ENCODE measurements around the gene SEC31A.

The SEC31A gene

GRCh38 chr4:82801910-82802521 lies 88.9 kb downstream of the SEC31A start:
- peak; percentile 63 for TF ChIP-seq CTCF (conservative IDR thresholded peaks at IDR 0.05; ENCODE audit: control insufficient read depth, insufficient read depth, low read depth, low read length)
- DNase-seq (ENCODE audit: low read depth) = peak; percentile 54
- H3K4me3 ChIP-seq (ENCODE audit: control insufficient read depth, low read depth, low read length) = no peak overlapping the region

- TF ChIP-seq CTCF (conservative IDR thresholded peaks at IDR 0.05; ENCODE audit: control insufficient read depth, insufficient read depth, low read depth, low read length) = no peak
- H3K4me3 ChIP-seq (ENCODE audit: control insufficient read depth, low read depth, low read length) = peak overlapping the region; percentile 58
- DNase-seq (ENCODE audit: low read depth) = no peak
Observed at GRCh38 chr4:82799006-82799881, 91.7 kb downstream of the SEC31A start.

GRCh38 chr4:82798168-82799005 lies 92.6 kb downstream of the SEC31A start, which contains the start of gene SCD5:
Gene SCD5, minus strand, starts transcription at chr4:82798796. Its CDS starts 259 bp downstream, at chr4:82798537.
- DNase-seq (ENCODE audit: low read depth) = peak; percentile 73
- TF ChIP-seq CTCF (conservative IDR thresholded peaks at IDR 0.05; ENCODE audit: control insufficient read depth, insufficient read depth, low read depth, low read length) = no peak
- peak within 1 kb of the TSS; percentile 58 for H3K4me3 ChIP-seq (ENCODE audit: control insufficient read depth, low read depth, low read length)

GRCh38 chr4:82797405-82798111 lies 93.4 kb downstream of the SEC31A start:
- H3K4me3 ChIP-seq (ENCODE audit: control insufficient read depth, low read depth, low read length) = peak overlapping the region; percentile 58
- TF ChIP-seq CTCF (conservative IDR thresholded peaks at IDR 0.05; ENCODE audit: control insufficient read depth, insufficient read depth, low read depth, low read length) = no peak
- DNase-seq (ENCODE audit: low read depth) = no peak

GRCh38 chr4:82797040-82797404 lies 93.9 kb downstream of the SEC31A start:
- no peak for TF ChIP-seq CTCF (conservative IDR thresholded peaks at IDR 0.05; ENCODE audit: control insufficient read depth, insufficient read depth, low read depth, low read length)
- H3K4me3 ChIP-seq (ENCODE audit: control insufficient read depth, low read depth, low read length) = peak overlapping the region; percentile 58
- DNase-seq (ENCODE audit: low read depth) = no peak

Data from fibroblast of mammary gland (primary cell).